H1 (cell line): Measurements from ENCODE around the gene CACNA2D1. TPM values are rescaled to one million over a fixed set of nuclear protein-coding genes. Genes with fewer than 3 reads are reported as not detected.

ENCODE experiments used
- CTCF ChIA-PET: fragments of 300-600 bp; sonication (Branson Sonifier 250); formaldehyde crosslinking; loops from one replicate; lab custom pipeline; 2021; ENCODE audit not compliant: partially characterized antibody; lab: Charles Lee
- POLR2A ChIA-PET: fragments of 300-600 bp; sonication (Branson Sonifier 250); formaldehyde crosslinking; loops from one replicate; lab custom pipeline; 2021; ENCODE audit warnings: inconsistent platforms; ENCODE audit not compliant: partially characterized antibody; lab: Charles Lee
- DNase-seq, 2 experiments: peaks; one replicate each; pipeline versions ENCODE4 v3.0.0 to v3.0.0-alpha.2; 2010 to 2022; ENCODE audit warnings: low spot score in 2 of 2, low read depth in 1 of 2, mixed read lengths in 1 of 2
- FAIRE-seq: peaks from 2 replicates; lab custom pipeline; 2011; peaks lifted over from hg19 to GRCh38; lab: Jason Lieb, UNC
- H2AFZ ChIP-seq: 2 replicates; pipeline ENCODE4 v1.8.1; 2012; ENCODE audit warnings: low read length, inconsistent platforms
- H2AK5ac ChIP-seq: 2 replicates; pipeline ENCODE4 v1.6.1; 2013; ENCODE audit warnings: low read depth, low read length
- H2BK120ac ChIP-seq: replicated peaks from 2 replicates; pipeline ENCODE3; 2013; ENCODE audit warnings: low read depth, low read length, inconsistent platforms
- H2BK12ac ChIP-seq: 2 replicates; pipeline ENCODE4 v1.6.1; 2013; ENCODE audit warnings: low read depth, low read length
- H2BK15ac ChIP-seq: 2 replicates; pipeline ENCODE4 v1.6.1; 2013; ENCODE audit warnings: low read length
- H2BK20ac ChIP-seq: 2 replicates; pipeline ENCODE4 v1.6.1; 2013; ENCODE audit warnings: low read length
- H2BK5ac ChIP-seq: 2 replicates; pipeline ENCODE4 v1.6.1; 2013; ENCODE audit warnings: low read depth, low read length
- H3K14ac ChIP-seq: 2 replicates; pipeline ENCODE4 v1.6.1; 2013; ENCODE audit warnings: inconsistent platforms; ENCODE audit not compliant: insufficient read length
- H3K18ac ChIP-seq: 2 replicates; pipeline ENCODE4 v1.6.1; 2013; ENCODE audit warnings: low read length; ENCODE audit errors: extremely low read depth
- H3K23ac ChIP-seq: 2 replicates; pipeline ENCODE4 v1.6.1; 2013; ENCODE audit warnings: inconsistent platforms; ENCODE audit not compliant: insufficient read length
- H3K23me2 ChIP-seq: 2 replicates; pipeline ENCODE4 v1.6.1; 2013; ENCODE audit warnings: low read depth, low read length
- H3K27ac ChIP-seq: 2 replicates; pipeline ENCODE4 v1.6.1; 2011; ENCODE audit warnings: low read depth, low read length, inconsistent platforms
- H3K27me3 ChIP-seq, 4 experiments: replicated peaks in 1 of 4; 1 replicate in 1 of 4; 2 replicates in 3 of 4; pipeline versions ENCODE4 v1.6.1 to v1.8.1; 2011 to 2013; ENCODE audit warnings: low read length in 3 of 4, mild to moderate bottlenecking in 3 of 4, inconsistent platforms in 2 of 4, mixed read lengths in 2 of 4, moderate library complexity in 1 of 4; ENCODE audit not compliant: control insufficient read depth in 3 of 4, insufficient read depth in 3 of 4; ENCODE audit errors: extremely low read depth in 1 of 4
- H3K36me3 ChIP-seq, 4 experiments: 2 replicates each; pipeline versions ENCODE4 v1.6.1 to v1.8.1; 2011 to 2013; ENCODE audit warnings: mild to moderate bottlenecking in 4 of 4, low read length in 3 of 4, moderate library complexity in 2 of 4, control low read depth in 1 of 4, inconsistent platforms in 1 of 4; ENCODE audit not compliant: insufficient read depth in 4 of 4, control insufficient read depth in 2 of 4
- H3K4ac ChIP-seq: replicated peaks from 2 replicates; pipeline ENCODE3; 2013; ENCODE audit warnings: low read length, low read depth, mixed read lengths, inconsistent platforms; ENCODE audit not compliant: insufficient read length
- H3K4me1 ChIP-seq, 4 experiments: replicated peaks in 1 of 4; 1 replicate in 1 of 4; 2 replicates in 3 of 4; pipeline versions ENCODE4 v1.6.1 to v1.8.1; 2011 to 2013; ENCODE audit warnings: low read length in 3 of 4, inconsistent platforms in 2 of 4, mixed read lengths in 1 of 4; ENCODE audit not compliant: insufficient read depth in 4 of 4, control insufficient read depth in 3 of 4
- H3K4me2 ChIP-seq, 2 experiments: 2 replicates each; pipeline versions ENCODE4 v1.6.1 to v1.8.1; 2011 to 2013; ENCODE audit warnings: low read depth in 2 of 2, low read length in 2 of 2, control low read depth in 1 of 2, inconsistent platforms in 1 of 2, mild to moderate bottlenecking in 1 of 2; ENCODE audit not compliant: insufficient read depth in 1 of 2
- H3K4me3 ChIP-seq, 4 experiments: fragments of 200-600, 300-600 bp in 1 of 4; sonication (generic), shearing (Covaris generic), sonication (Bioruptor Twin) in 1 of 4; 2 replicates each; pipeline versions ENCODE4 v1.5.1 to v1.8.1; 2011 to 2016; ENCODE audit warnings: low read length in 4 of 4, low read depth in 3 of 4, control low read depth in 2 of 4, inconsistent platforms in 2 of 4, mild to moderate bottlenecking in 2 of 4, mixed read lengths in 1 of 4, moderate library complexity in 1 of 4; ENCODE audit not compliant: insufficient read depth in 2 of 4; ENCODE audit errors: extremely low read depth in 1 of 4
- H3K56ac ChIP-seq: replicated peaks from 2 replicates; pipeline ENCODE3; 2013; ENCODE audit warnings: low read depth, mild to moderate bottlenecking, mixed read lengths, low read length, inconsistent platforms; ENCODE audit not compliant: insufficient read length
- H3K79me1 ChIP-seq: 2 replicates; pipeline ENCODE4 v1.6.1; 2013; ENCODE audit warnings: low read depth, low read length, control low read depth
- H3K79me2 ChIP-seq, 2 experiments: 2 replicates each; pipeline versions ENCODE4 v1.6.1 to v1.8.1; 2012 to 2013; ENCODE audit warnings: low read length in 2 of 2, mild to moderate bottlenecking in 2 of 2, inconsistent platforms in 1 of 2; ENCODE audit not compliant: insufficient read depth in 2 of 2, control insufficient read depth in 1 of 2
- H3K9ac ChIP-seq, 4 experiments: replicated peaks in 1 of 4; 1 replicate in 1 of 4; 2 replicates in 3 of 4; pipeline versions ENCODE4 v1.6.1 to v1.8.1; 2011 to 2013; ENCODE audit warnings: low read depth in 3 of 4, low read length in 3 of 4, control low read depth in 2 of 4, mild to moderate bottlenecking in 2 of 4, moderate library complexity in 2 of 4, inconsistent platforms in 1 of 4; ENCODE audit errors: extremely low read depth in 1 of 4
- H3K9me3 ChIP-seq, 2 experiments: 2 replicates each; pipeline versions ENCODE4 v1.6.1 to v1.8.1; 2012 to 2013; ENCODE audit warnings: mild to moderate bottlenecking in 2 of 2, moderate library complexity in 2 of 2, control low read depth in 1 of 2, inconsistent platforms in 1 of 2, low read depth in 1 of 2, low read length in 1 of 2, mixed read lengths in 1 of 2; ENCODE audit not compliant: insufficient read depth in 2 of 2
- H4K20me1 ChIP-seq, 2 experiments: replicated peaks in 1 of 2; 2 replicates each; pipeline versions ENCODE3 to v1.8.1; 2011 to 2013; ENCODE audit warnings: inconsistent platforms in 2 of 2, low read length in 2 of 2, mild to moderate bottlenecking in 1 of 2; ENCODE audit not compliant: insufficient read depth in 2 of 2, control insufficient read depth in 1 of 2
- H4K5ac ChIP-seq: 2 replicates; pipeline ENCODE4 v1.6.1; 2013; ENCODE audit warnings: low read length, low read depth, mixed read lengths, inconsistent platforms; ENCODE audit not compliant: insufficient read length
- H4K8ac ChIP-seq: 2 replicates; pipeline ENCODE4 v1.8.0; 2013; ENCODE audit warnings: mild to moderate bottlenecking, moderate library complexity, low read length, inconsistent platforms; ENCODE audit not compliant: insufficient read depth; ENCODE audit errors: extremely low read depth
- H4K91ac ChIP-seq: replicated peaks from 2 replicates; pipeline ENCODE3; 2013; ENCODE audit warnings: low read length, mixed read lengths, inconsistent platforms; ENCODE audit not compliant: insufficient read length
- BCL11A ChIP-seq, 2 experiments: IDR thresholded peaks; one replicate each; pipeline ENCODE4 v1.6.1; 2011; ENCODE audit warnings: low read depth in 2 of 2, low read length in 2 of 2, mild to moderate bottlenecking in 2 of 2
- WGBS, 2 experiments: shearing (Covaris generic) in 1 of 2; methylation state at CpG; one replicate each; pipeline versions ENCODE4 v1.1.6 to v1.1.7; 2013 to 2015; ENCODE audit warnings: low lambda C conversion rate in 2 of 2, mixed read lengths in 2 of 2, inconsistent platforms in 1 of 2, low coverage in 1 of 2, missing lambda C conversion rate in 1 of 2; ENCODE audit not compliant: insufficient replicate concordance in 2 of 2, insufficient coverage in 1 of 2, insufficient read length in 1 of 2; ENCODE audit errors: extremely low coverage in 1 of 2, missing lambda C conversion rate in 1 of 2; 5-methylcytosine and 5-hydroxymethylcytosine counted together
- polyA plus RNA-seq, 7 experiments: library from polyadenylated mRNA; depleted of rRNA in 3 of 7; stranded (reverse) in 5 of 7; unstranded in 2 of 7; fragments of >200 nt in 5 of 7; fragments of 200-250 nt in 2 of 7; gene quantifications; 1 replicate in 5 of 7; 2 replicates in 1 of 7; 4 replicates in 1 of 7; pipeline versions ENCODE4 v1.2.1 to v1.2.3, GENCODE V29; 2011 to 2013; ENCODE audit warnings: missing spikeins in 2 of 7, mixed read lengths in 2 of 7
- total RNA-seq: library from RNA; stranded (reverse); fragmentation: NEBNext Ultra II Directional; extraction: Animal tissue kit (Norgen Biotek cat#: 25700); gene quantifications from 2 replicates; pipeline ENCODE4 v1.2.1, GENCODE V29; 2021
- TF ChIP-seq, protein P1 (sequence below): IDR thresholded peaks from 2 replicates; pipeline ENCODE4 v1.6.1; 2012; ENCODE audit warnings: inconsistent platforms

The CACNA2D1 gene
- total and polyA plus RNA-seq, 2 of the 8 experiments (the other 6 are each of a cell fraction or from before 2014, with no cell fraction given): 4.3 to 27.3 TPM

DNA sequence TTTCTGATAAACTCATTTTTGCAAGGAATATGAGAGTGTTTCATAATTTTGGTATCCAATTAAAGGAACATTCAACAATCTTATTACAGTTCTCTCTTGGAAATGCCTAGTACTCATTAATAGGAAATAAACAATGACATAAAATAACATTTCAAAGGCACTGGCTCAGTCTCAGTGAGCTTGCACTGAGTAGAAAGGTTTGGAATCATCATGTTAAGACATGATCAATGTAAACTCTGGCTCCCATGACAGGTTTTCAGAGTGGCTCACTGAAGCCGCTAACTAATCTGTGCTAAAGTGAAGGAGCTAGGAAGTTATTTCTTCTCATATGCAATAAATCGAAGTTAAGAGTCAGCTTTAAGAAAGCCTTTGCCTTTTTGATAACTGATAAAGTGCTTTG, 470.5 kb downstream of the CACNA2D1 start:
- no peak for FAIRE-seq
- TF ChIP-seq, protein P1, sequence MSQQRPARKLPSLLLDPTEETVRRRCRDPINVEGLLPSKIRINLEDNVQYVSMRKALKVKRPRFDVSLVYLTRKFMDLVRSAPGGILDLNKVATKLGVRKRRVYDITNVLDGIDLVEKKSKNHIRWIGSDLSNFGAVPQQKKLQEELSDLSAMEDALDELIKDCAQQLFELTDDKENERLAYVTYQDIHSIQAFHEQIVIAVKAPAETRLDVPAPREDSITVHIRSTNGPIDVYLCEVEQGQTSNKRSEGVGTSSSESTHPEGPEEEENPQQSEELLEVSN: no peak
- TF ChIP-seq BCL11A (IDR thresholded peaks at IDR 0.05; ENCODE audit: low read depth in 2 of 2, low read length in 2 of 2): no peak

More for the DNA sequence above, 470.5 kb downstream of the CACNA2D1 start:
- no peak overlapping the region for H2BK12ac ChIP-seq
- no peak overlapping the region for H3K27ac ChIP-seq
- H2BK20ac ChIP-seq: no peak overlapping the region
- H3K4ac ChIP-seq: no peak overlapping the region
- DNase-seq: no peak
- H3K56ac ChIP-seq: no peak overlapping the region
- no peaks in the 10 kb centered on the region for H3K27me3 ChIP-seq
- no peak overlapping the region for H2BK15ac ChIP-seq
- no peaks in the 10 kb centered on the region for H4K20me1 ChIP-seq
- no peaks in the 10 kb centered on the region for H3K23me2 ChIP-seq
- H2AK5ac ChIP-seq: no peak overlapping the region
- CTCF ChIA-PET: no interaction called here
- H3K9ac ChIP-seq: no peak overlapping the region
- H3K14ac ChIP-seq: no peak overlapping the region
- H2AFZ ChIP-seq: no peak overlapping the region
- no peak overlapping the region for H3K4me2 ChIP-seq
- no peak overlapping the region for H2BK5ac ChIP-seq
- POLR2A ChIA-PET: no interaction called here
- H4K8ac ChIP-seq: no peak overlapping the region
- no peaks in the 10 kb centered on the region for H3K4me1 ChIP-seq
- peaks cover 0 to 3% (median 0%) of the 10 kb centered on the region in 4 experiments; a peak in 1 of 8 replicates for H3K36me3 ChIP-seq
- H2BK120ac ChIP-seq: no peak overlapping the region
- no peak overlapping the region for H4K91ac ChIP-seq
- 93% methylated on average over 2 of the region's 2 CpGs; no CpG with 5 or more reads in 1 of the 2 experiments for WGBS, 2 experiments
- H3K79me1 ChIP-seq: no peaks in the 10 kb centered on the region
- H3K9me3 ChIP-seq: no peaks in the 10 kb centered on the region
- H4K5ac ChIP-seq: no peak overlapping the region
- H3K79me2 ChIP-seq: no peaks in the 10 kb centered on the region
- no peak overlapping the region for H3K18ac ChIP-seq
- H3K23ac ChIP-seq: no peak overlapping the region
- no peak overlapping the region for H3K4me3 ChIP-seq
